NCI-H2227 treated with DMSO at 0.1 percent for 48 hours (cell line): ENCODE results near the gene RABL6.
"Not testable (repeated sequence)": the region's sequence is repeated elsewhere in the genome, so short reads cannot be mapped to it uniquely, and the experiment has no call there.

Experiments used
- DNase-seq: peaks from one replicate; lab custom pipeline; 2025; lab: John Stamatoyannopoulos, UW

RABL6 gene

DNA sequence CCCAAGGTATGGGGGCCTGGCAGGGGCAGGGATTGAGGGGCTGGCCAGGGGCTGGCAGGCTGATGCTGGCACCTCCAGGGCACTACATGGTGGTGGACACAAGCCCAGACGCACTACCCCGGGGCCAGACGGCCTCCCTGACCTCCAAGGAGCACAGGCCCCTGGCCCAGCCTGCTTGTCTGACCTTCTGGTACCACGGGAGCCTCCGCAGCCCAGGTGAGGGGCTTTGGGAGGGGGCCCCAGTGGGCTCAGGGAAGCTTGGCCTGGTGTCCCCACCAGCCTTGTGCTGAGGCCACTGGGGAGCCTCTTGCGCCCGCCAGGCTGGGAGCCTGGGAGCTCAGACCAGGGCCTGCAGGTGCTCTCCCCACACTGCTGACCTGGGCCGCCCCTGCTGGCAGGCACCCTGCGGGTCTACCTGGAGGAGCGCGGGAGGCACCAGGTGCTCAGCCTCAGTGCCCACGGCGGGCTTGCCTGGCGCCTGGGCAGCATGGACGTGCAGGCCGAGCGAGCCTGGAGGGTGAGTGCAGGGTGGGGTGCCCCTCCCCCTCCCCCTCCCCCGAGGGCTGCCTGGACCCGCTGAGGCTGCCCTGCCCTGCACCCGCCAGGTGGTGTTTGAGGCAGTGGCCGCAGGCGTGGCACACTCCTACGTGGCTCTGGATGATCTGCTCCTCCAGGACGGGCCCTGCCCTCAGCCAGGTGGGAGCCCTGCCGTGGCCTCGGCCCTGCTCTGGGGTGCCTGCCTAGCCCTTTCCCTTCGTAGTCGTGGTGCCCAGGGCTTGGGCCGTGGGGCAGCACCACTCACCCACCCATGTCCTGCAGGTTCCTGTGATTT, 50.0 kb downstream of the RABL6 start:
- no peak for DNase-seq

GRCh38 chr9:136858452-136858843, 50.7 kb downstream of the RABL6 start:
- no peak for DNase-seq

- DNase-seq, result no peak
Measured at GRCh38 chr9:136858844-136859757, 51.4 kb downstream of the RABL6 start.

DNA sequence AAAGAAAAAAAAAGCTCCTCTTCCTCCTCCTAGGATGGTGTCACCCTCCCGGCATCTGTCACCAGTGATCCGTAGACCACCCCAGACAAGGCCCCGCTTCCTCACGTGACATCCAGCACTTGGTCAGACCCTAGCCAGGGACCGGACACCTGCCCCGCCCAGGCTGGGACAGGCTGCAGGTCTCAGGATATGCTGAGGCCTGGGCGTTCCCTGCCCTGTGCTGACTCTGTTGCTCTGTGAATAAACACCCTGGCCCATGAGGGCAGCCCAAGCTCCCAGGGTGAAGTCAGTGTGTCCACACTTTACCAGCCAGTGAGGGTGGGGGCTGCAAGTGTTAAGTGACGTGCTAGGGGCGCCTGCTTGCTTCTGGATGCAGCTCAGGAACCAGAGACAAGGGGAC, 52.8 kb downstream of the RABL6 start:
- DNase-seq, result no peak

GRCh38 chr9:136860933-136861873, 53.5 kb downstream of the RABL6 start:
- no peak for DNase-seq

GRCh38 chr9:136861874-136862457, 54.2 kb downstream of the RABL6 start:
- DNase-seq, result no peak

GRCh38 chr9:136862849-136863622, 55.3 kb downstream of the RABL6 start:
- no peak for DNase-seq

GRCh38 chr9:136863623-136864273, 56.0 kb downstream of the RABL6 start:
- DNase-seq, result no peak

DNA sequence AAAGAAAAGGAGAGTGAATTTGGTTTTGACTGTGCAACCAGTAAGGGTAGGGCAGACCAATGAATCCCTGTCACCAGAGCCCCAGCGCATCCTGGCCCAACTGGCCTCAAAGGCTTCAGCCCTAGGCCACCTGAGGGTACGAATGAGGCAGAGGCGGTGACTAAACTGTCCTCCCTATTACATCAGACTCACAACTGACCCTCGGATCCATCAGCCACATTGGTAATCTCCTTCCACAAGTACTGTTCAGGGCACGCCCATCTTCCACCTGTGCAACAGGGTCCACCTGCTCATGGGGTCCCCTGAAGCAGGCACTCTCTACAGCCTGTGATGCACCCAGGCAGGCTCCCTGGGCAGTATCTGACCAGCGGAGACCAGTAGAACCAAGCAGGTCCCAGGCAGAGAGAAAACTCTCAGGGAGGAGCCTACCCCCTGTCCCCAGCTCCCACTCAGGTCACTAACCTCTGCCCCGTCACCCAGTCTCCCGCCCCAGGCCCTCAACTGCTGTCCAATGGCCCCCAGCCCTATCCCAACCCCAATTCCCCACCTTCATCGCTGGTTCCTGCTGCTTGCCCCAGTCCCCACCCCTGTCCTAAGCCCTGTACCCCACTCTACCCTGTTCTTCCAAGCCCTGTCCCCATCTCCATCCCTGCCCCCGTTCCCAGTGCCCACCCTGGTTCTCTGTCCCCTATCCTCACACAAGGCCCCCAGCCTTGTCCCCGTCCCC, 57.5 kb downstream of the RABL6 start:
- no peak for DNase-seq

DNA sequence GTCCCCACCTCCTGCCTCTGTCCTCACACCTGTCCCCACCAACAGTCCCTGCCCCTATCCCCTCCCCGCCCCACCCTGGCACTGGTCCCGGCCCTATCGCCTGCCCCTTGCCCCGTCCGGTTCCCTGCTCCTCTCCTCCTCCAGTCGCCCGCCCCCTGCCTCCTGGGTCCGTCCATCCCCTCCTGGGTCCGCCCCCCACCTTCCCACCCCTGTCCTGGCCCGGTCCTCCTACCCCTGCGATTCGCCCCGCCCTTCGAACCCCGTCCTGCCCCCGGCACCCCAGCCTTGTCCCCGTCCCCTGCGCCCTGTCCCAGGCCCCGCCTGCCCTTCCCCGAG, 58.0 kb downstream of the RABL6 start:
- DNase-seq, result no peak

GRCh38 chr9:136866898-136867421, 59.2 kb downstream of the RABL6 start:
- DNase-seq, result not testable (repeated sequence)

- DNase-seq, result no peak
Measured at GRCh38 chr9:136867480-136867879, 59.7 kb downstream of the RABL6 start.

- DNase-seq, result no peak
Measured at GRCh38 chr9:136867917-136868316, 60.2 kb downstream of the RABL6 start.

DNA sequence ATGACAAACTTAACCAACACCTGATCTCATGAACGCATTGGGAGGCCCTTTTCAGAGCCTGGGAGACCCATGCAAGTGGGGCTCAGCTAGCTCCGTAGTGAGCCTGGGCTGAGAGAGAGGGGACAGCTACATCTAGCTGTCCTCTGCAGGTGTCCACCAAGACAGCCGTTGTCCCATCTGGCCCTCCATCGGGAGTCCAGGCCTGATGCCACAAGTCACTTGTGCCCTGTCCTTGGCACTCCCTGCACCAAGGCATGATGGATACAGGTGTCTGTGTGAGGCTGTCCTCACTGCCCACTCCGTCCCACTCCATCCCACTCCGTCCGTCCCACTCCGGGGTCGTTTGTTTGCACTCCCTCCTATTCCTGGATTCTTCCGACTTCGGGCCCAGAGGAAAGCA, 60.9 kb downstream of the RABL6 start:
- DNase-seq, result no peak

GRCh38 chr9:136869611-136870010, 61.9 kb downstream of the RABL6 start:
- DNase-seq, result not testable (repeated sequence)

GRCh38 chr9:136875155-136875554, 67.4 kb downstream of the RABL6 start:
- DNase-seq, result no peak

- DNase-seq, result no peak
Measured at GRCh38 chr9:136876476-136876875, 68.7 kb downstream of the RABL6 start.

GRCh38 chr9:136880651-136881050, 72.9 kb downstream of the RABL6 start:
- DNase-seq, result no peak

- DNase-seq, result no peak
Measured at GRCh38 chr9:136881691-136882108, 74.0 kb downstream of the RABL6 start.
